GM12878 (cell line): ENCODE measurements around the gene OR56B1. TPM values are rescaled to one million over a fixed set of nuclear protein-coding genes. Genes with fewer than 3 reads are reported as not detected.

ENCODE experiments used
- BCLAF1 ChIP-seq: fragments of 450-650 bp; IDR thresholded peaks from 2 replicates; pipeline ENCODE4 v1.6.1; 2017; ENCODE audit warnings: antibody characterized with exemption, mild to moderate bottlenecking, moderate library complexity
- JUND ChIP-seq: IDR thresholded peaks from 2 replicates; pipeline ENCODE4 v1.6.1; 2012; ENCODE audit warnings: low read depth, mild to moderate bottlenecking, low read length, improper control_type of control experiment, moderate library complexity
- NKRF ChIP-seq: fragments of 450-650 bp; conservative IDR thresholded peaks from 2 replicates; pipeline ENCODE4 v1.6.1; 2017; ENCODE audit warnings: mild to moderate bottlenecking, moderate library complexity
- PML ChIP-seq: IDR thresholded peaks from 2 replicates; pipeline ENCODE4 v1.6.1; 2012; ENCODE audit warnings: low read length, inconsistent platforms
- ZBTB40 ChIP-seq: fragments of 450-650 bp; IDR thresholded peaks from 2 replicates; pipeline ENCODE4 v1.6.1; 2016; ENCODE audit warnings: mild to moderate bottlenecking, moderate library complexity, borderline replicate concordance
- polyA plus RNA-seq, 11 experiments: library from polyadenylated mRNA; depleted of rRNA in 4 of 11; unstranded in 6 of 11; stranded (reverse) in 5 of 11; fragments of >200 nt; fragmentation: Nextera tagmentation in 4 of 11; fragmentation: Illumina TruSeq in 1 of 11; extraction: Ambion mirVana in 4 of 11; extraction: Trizol in 1 of 11; gene quantifications; 1 replicate in 1 of 11; 2 replicates in 10 of 11; pipeline versions ENCODE4 v1.2.1 to v1.2.3, GENCODE V29; 2011 to 2016; ENCODE audit warnings: inconsistent platforms in 2 of 11, missing spikeins in 2 of 11, low read depth in 1 of 11
- total RNA-seq, 4 experiments: library from RNA; depleted of rRNA in 3 of 4; stranded (reverse); fragments of >200 nt in 3 of 4; fragmentation: Illumina TruSeq in 1 of 4; extraction: Trizol in 1 of 4; gene quantifications; 2 replicates each; pipeline versions ENCODE4 v1.2.1 to v1.2.3, GENCODE V29; 2013 to 2021

Gene OR56B1
- total and polyA plus RNA-seq, 10 of the 15 experiments (the other 5 are each of a cell fraction or from before 2014, with no cell fraction given), result 0.04 to 0.71 (median 0.36) TPM; not detected in 3

GRCh38 chr11:5736396-5736795 lies at the start of gene OR56B1 (continued):
- no peak for TF ChIP-seq PML
- TF ChIP-seq ZBTB40, result no peak
- no peak for TF ChIP-seq JUND
- no peak for TF ChIP-seq NKRF
- TF ChIP-seq BCLAF1, result no peak
